Measurements from ENCODE around the gene ARFGEF3. TPM values are rescaled to one million over a fixed set of nuclear protein-coding genes. Genes with fewer than 3 reads are reported as not detected.
A peak's percentile ranks its signal among the peaks of the same experiment; 100 is the strongest.

Gene ARFGEF3
- 1 to 10 TPM; 1.5 to 3.6 (median 2.8) TPM for total RNA-seq
- 1 to 10 TPM; 3.5 to 5.2 (median 3.6) TPM for polyA plus RNA-seq

GRCh38 chr6:138161338-138162110 lies at the start of gene ARFGEF3:
Gene ARFGEF3 (plus strand): TSS chr6:138161939. CDS start chr6:138162087, 148 bp downstream.
- Histone ChIP-seq H3K27me3 (peaks cover 6 to 26% (median 11%) of the 10 kb centered on the region in 3 donors), H3K9me3 (no peaks in the 10 kb centered on the region), H3K4me3 (peak within 1 kb of the TSS; percentile 32 to 59 (median 56)), H3K27ac (peak within 1 kb of the TSS in 3 of 4 donors; percentile 23 to 52 (median 47)), H3K4me1 (peaks cover 0 to 16% (median 12%) of the 10 kb centered on the region in 4 donors), H3K36me3 (no peaks in the 10 kb centered on the region)
- no peak for DNase-seq
- TF ChIP-seq POLR2A (IDR thresholded peaks at IDR 0.05) (no peak), CTCF (IDR thresholded peaks at IDR 0.05) (no peak), POLR2AphosphoS5 (IDR thresholded peaks at IDR 0.05) (no peak), EP300 (IDR thresholded peaks at IDR 0.05) (no peak)
- 1% methylated on average over 93 of the region's 93 CpGs for WGBS, 2 donors
- intact Hi-C loops (cut with DNase I): no loop called here

GRCh38 chr6:138113588-138114210 lies 48.0 kb upstream of the ARFGEF3 start:
- Histone ChIP-seq H3K4me1 (peaks cover 0 to 7% (median 5%) of the 10 kb centered on the region in 4 donors), H3K9me3 (no peaks in the 10 kb centered on the region), H3K36me3 (no peaks in the 10 kb centered on the region), H3K4me3 (no peak overlapping the region), H3K27me3 (peaks cover 0 to 5% (median 0%) of the 10 kb centered on the region in 3 donors), H3K27ac (no peak overlapping the region)
- 79 to 90% methylated on average over 3 of the region's 3 CpGs for WGBS, 2 donors
- intact Hi-C loops (cut with DNase I): loop anchor here (10.0 kb wide), 1 partner anchor 391 kb away; no protein-coding TSS in a partner anchor
- TF ChIP-seq POLR2AphosphoS5 (IDR thresholded peaks at IDR 0.05) (no peak), POLR2A (IDR thresholded peaks at IDR 0.05) (no peak), EP300 (IDR thresholded peaks at IDR 0.05) (no peak), CTCF (IDR thresholded peaks at IDR 0.05) (no peak)
- DNase-seq: no peak

- Histone ChIP-seq H3K36me3 (no peaks in the 10 kb centered on the region), H3K27me3 (peaks cover 0 to 5% (median 0%) of the 10 kb centered on the region in 3 donors), H3K27ac (no peak overlapping the region), H3K9me3 (no peaks in the 10 kb centered on the region), H3K4me1 (peaks cover 0 to 4% (median 0%) of the 10 kb centered on the region in 4 donors), H3K4me3 (no peak overlapping the region)
- intact Hi-C loops (cut with DNase I): loop anchor here (5.0 to 10.0 kb wide), 3 partner anchors 162 to 477 kb away; no protein-coding TSS in a partner anchor
- TF ChIP-seq POLR2A (IDR thresholded peaks at IDR 0.05): no peak
- no peak for TF ChIP-seq EP300 (IDR thresholded peaks at IDR 0.05)
- no peak for TF ChIP-seq CTCF (IDR thresholded peaks at IDR 0.05)
- TF ChIP-seq POLR2AphosphoS5 (IDR thresholded peaks at IDR 0.05): no peak
- 35 to 72% methylated on average over 7 of the region's 7 CpGs for WGBS, 2 donors
- DNase-seq: no peak
Measured at GRCh38 chr6:138115201-138115600, 46.5 kb upstream of the ARFGEF3 start.

GRCh38 chr6:138115877-138116660 lies 45.7 kb upstream of the ARFGEF3 start:
- Histone ChIP-seq H3K36me3 (no peaks in the 10 kb centered on the region), H3K4me3 (no peak overlapping the region), H3K4me1 (peaks cover 0 to 4% (median 0%) of the 10 kb centered on the region in 4 donors), H3K27me3 (peaks cover 0 to 5% (median 0%) of the 10 kb centered on the region in 3 donors), H3K27ac (no peak overlapping the region), H3K9me3 (no peaks in the 10 kb centered on the region)
- TF ChIP-seq POLR2A (IDR thresholded peaks at IDR 0.05) (no peak), CTCF (IDR thresholded peaks at IDR 0.05) (peak; percentile 31 to 78 (median 65))
- peak; percentile 74 for DNase-seq
- intact Hi-C loops (cut with DNase I): loop anchor here (2.0 to 10.0 kb wide), 5 partner anchors 161 to 476 kb away; partner anchors contain the start of gene HEBP2
- WGBS, 2 donors: 14 to 23% methylated on average over 13 of the region's 13 CpGs
